Activated CD4-positive, alpha-beta T cell treated with anti-CD3 and anti-CD28 coated beads, Interleukin-2, Interleukin-4, amounts not matched to agents 100 ng/mL and 50 ng/mL, durations not matched to agents 16 hours and 8 hours (primary cell): ENCODE results near the gene ANXA7.

ENCODE experiments used
- DNase-seq: peaks from one replicate; pipeline ENCODE4 v3.0.0-alpha.2; 2020; ENCODE audit warnings: low spot score

Gene ANXA7

DNA sequence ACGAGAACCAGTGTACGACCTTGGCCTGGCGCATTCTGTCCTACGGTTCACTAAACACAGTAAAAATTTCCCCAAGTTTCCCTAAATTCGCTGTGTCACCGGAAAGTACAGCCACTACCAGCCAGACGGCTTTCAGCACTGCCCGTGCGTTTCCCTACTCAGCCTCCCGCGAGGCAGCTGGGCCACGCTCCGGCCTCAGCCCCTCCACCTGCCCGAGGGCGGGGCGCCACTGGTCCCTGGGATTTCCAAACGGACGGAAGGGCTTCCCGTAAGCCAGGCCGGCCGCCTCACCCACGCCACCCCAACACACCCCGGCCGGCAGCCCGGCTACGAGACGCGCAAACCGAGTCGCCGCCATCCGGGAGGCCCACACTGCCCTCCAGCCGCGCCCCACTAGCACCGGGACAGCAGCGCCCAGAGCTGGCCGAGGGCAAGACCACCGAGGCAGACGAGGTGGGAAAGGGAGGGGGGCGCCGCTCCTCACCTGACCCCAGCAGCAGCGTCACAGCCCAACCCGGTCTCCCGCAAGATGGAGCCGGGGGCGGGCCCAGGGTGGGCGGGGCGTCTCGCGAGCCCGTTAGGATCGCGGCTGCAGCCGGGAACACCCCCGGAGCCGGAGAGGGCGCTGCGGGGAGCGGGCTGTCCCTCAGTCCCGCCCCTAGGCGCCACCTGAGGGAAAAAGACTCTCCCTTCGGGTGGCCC is at the start of gene ANXA7:
TSS of gene ANXA7 (minus strand) at position 531 of the 702 bp plus-strand sequence. CDS start 13,202 bp downstream, outside the sequence.
- DNase-seq, result peak; percentile 93

DNA sequence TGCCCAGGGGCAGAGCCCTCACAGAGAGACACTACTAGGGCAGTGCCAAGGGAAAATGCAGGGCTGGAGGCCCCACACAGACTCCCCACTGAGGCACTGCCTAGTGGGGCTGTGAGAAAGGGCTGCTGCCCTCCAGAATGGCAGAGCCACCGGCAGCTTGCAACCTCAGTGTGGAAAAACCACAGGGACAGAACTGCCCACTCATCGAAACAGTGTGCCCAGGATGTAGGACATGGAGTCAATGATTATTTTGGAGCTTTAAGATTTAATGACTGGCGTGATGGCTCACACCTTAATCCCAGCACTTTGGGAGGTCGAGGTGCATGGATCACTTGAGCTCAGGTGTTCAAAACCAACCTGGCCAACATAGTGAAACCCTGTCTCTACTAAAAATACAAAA is 47.0 kb upstream of the ANXA7 start:
- DNase-seq, result no peak

DNA sequence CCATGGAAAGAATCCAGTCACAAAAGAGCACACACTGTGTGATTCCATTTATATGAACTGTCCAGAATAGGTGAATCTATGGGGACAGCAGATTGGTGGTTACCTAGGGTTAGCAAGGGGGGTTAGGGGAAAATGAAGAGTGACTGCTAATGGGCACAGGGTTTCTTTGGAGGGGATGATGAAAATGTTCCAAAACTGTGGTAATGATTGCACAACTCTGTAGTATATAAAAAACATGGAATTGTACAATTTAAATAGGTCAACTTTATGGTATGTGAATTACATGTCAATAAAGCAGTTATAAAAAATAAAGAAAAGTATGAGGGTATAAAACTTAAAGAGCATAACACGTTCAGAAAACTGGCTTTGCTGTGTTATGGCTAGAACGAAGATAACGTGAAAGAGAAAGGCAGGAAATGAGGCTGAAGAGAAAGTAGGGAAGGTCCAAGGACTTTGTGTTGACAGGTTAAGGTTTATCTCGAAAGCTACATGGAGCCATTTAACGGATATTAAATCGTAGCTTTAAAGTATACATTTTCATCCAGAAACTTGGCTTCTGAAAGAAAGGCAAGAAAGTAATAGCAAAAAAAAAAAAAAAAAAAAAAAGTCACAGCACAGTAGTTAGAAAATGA is 45.9 kb upstream of the ANXA7 start:
- no peak for DNase-seq

DNA sequence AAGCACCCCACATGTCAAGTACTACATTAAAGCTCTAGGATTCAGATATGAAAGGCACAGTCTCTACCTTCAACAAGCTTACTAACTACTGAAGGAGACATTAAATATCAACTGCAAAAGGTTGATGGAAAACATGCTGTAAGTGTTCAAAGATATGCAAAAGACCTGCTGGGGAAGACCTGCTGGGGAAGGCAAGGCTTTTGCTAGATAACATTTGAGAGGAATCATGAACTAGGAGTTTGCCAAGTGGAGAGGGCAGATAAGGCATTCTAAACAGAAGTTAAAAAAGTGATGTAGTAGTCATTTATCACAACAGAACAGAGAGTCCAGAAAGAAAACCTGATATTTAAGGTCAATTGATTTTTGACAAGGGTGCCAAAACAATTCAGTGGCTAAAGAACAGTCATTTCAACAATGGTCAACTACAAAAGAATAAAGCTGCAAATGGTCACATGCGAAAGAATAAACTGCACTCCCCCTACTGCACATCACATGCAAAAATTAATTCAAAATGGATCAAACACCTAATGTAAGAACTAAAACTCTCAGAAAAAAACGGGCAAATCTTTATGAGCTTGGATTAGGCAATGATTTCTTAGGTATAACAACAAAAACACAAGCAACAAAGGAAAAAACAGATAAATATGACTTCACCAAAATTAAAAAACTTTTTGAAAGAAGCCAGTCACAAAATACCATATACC is 42.5 kb upstream of the ANXA7 start:
- DNase-seq, result no peak

DNA sequence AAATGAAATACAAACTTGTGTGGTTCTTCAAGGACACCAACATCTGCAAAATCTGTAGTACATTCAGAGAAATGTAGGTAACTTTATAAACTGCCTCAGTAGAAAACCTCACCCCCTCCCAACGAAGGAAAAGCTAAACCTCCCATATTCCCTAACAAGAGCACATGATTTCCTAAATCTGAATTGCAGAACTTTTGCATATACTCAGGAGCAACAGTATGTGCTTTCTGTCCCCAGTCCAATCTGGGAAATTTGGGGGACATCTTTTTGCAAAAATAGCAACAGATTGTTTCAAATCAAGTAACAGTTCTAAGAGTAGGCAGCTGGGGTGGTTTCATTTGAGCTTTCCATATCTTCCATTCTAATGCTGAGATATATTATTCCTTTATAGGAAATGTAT is 35.3 kb upstream of the ANXA7 start:
- no peak for DNase-seq

DNA sequence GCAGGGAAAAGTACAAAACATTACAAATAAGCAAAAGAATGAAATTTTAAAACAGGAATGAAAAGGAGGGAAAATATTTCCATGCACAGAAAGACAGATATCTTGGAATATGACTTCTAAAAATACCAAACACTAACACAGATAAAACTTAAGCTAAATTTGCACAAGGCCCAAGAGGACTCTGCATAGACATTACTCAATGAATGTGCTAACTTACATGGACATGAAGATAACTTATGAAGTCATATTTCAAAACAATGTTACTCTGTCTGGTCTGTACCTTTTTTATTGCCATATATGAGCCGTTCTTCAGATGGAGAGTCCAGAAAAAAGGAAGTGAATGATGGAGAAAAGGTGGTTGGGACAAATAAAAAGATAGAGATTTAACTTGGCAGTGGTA is 34.5 kb upstream of the ANXA7 start:
- no peak for DNase-seq

DNA sequence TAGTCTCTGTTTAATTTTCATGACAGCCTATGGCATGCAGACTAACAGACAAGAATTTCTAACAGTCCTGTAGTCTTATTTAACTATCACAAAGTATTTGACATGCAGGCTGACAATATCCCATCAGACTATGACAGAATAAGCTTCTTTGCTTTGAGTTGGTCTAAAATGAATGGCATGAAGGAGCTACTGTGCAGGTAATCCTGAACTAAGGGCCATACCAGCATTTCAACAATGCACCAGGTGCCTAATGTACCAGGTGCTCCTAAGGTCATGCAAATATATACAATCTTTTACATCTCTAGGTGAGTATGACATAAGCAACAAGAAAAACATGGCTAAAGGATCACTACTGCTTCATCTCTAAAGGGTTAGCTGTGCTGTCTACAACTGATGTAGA is 33.1 kb upstream of the ANXA7 start:
- DNase-seq, result no peak

DNA sequence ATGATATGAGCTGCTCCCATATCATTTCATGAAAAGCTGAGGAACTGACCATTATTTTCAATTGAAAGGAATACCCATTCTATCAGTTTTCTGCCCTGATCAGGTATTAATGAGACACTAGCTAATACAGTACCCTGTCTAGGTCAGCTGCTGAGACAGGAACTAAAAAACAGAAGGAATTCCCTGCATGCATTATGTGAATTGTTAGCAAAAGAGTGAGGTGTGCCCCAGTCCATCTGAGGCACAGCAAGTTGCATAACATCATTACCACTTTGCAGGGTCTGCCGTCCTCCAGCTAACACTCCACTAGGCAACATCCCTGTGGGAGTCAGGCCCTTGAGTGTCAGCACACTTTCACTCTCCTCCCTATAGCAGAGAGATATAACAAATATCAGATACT is 30.6 kb upstream of the ANXA7 start:
- no peak for DNase-seq

DNA sequence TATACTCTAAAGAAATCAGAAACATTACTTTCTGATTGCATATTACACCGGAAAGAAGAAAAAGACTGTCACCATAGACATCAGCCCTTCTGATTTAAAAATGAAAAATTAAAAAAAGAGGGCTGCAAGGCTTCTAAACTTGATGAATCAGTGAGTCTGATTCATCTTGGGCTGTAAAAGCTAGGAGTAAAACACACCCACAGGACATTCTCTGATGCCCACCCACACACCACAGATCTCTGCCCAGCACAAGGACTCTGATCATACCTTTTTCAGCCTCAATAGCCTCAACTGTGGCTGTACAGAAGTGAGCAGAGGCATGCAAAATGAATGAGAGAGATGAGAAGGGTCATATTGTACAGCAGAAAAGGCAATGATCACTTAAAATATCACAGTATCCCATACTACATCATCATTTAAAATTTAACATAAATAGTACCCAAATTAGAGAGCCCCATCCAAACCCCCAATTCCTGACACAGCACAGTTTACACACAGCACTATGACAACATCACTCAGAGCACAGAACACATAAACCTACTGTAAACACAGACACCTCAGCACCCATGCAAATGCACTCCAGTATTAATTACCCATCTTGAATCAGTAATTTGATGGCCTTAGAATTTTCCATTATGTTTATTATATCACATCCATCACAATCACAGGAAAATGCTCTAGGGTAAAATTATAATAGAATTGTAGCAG is 25.9 kb upstream of the ANXA7 start:
- no peak for DNase-seq

DNA sequence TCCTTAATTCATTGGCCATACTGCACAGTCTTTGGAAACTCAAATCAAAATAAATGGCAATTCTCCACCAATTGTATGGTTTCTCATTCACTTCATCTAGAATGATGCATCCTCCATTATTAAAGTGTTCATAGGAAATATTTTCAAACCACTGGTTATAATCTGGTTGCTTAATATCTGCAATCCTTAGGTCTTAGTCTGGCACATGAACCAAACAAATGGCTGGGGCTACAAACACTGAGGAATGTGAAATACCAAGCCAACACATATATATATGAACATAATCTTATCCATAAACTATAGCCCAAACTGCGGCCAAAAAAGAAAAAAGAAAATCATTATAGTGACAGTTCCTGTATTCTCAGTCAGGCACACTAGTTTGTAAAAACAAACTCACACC is 25.2 kb upstream of the ANXA7 start:
- no peak for DNase-seq

DNA sequence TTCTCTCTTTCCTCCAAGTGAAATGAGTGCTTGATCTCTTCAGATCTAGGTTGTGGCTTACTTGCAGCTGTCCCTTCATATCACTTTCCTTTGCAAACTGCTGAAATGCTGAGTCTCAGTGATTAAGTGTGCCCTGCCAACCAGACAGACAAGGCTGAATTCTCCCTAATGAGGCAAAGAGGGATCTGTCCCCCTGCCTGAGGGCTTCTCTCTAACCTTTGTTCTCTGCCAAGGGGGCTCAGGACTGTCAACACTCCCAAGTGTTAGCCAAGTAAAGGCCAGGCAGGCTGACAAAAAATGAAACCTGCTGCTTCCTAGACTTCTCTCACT is 19.6 kb upstream of the ANXA7 start, which contains the start of gene MSS51:
TSS of gene MSS51 (minus strand) at position 24 of the 330 bp plus-strand sequence. CDS start 5,277 bp downstream, outside the sequence.
- DNase-seq, result peak; percentile 23

DNA sequence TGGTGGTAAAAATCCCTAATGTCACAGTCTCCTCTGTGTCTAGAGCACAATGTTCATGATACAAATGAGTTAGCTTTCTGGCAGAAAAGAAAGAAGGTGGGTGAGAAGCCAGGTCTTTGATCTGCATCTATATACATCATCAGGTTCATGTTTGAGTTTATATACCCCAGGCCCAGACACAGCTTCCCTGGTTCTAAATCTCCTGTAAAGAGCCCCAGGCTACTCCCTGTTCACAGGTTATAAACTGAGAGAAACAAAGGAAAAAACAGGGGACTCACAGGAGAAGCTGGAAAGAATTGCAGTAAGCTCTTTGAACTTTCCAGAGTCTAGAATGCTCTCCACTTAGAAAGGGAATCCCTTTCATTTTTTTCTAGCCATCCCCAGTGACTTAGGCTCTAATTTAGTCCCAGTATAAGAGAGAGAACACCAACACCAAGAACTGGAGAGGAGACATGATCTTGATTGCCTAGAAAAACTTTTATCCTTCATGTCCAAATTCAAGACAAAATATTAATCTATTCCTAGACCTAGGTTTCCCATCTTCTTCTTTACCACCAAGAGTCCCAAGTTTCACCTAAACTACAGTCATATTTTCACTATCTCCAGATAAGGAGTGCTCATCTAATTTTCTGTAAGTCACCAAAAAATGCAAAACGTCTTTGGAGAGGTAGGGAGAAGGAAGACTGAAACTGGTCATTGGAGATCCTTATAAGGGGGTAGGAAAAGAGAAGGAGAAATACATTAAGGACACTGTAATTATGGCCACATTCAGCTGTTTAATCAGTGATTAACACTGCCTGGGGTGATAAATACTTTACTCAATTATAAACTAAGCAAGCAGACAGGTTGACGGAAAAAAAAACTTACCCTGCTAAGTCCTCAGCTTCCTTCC is 19.0 kb upstream of the ANXA7 start:
- no peak for DNase-seq

DNA sequence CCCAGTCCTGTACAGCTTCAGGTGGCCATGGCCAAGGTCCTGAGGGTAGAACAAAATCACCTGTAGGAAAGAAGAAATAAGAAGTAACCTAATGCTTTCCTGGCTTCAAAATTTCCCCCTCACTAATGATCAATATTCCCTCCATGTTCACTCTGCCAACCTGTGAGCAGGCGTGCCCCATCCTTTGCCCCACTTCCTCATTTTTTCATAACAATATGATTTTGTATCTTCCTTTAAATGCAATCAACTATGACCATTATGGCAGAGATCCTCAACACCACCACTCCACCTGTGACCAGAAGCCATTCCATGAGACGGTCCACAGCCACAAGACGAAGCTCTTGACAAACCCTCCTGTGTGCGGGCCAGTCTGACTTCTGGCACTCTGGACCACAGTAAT is 12.5 kb upstream of the ANXA7 start:
- no peak for DNase-seq

DNA sequence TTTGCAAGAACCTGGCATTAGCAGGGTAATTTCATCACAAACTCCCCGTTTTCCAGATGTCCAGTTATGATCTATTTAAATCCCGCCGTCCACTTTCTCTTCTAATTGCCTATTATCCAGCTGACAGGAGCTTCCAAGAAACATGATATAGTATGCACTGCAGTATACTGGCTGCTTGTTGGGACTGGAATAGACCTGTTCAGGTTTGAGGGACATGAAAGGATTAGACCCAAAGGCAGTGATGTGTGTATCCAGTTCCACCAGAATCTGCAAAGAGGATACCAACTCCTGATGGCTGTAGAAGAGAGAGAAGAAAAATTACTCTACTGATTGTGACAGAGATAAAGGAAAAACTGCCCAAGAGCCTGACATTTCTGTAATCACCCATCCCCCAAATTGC is 10.6 kb upstream of the ANXA7 start:
- DNase-seq, result no peak

DNA sequence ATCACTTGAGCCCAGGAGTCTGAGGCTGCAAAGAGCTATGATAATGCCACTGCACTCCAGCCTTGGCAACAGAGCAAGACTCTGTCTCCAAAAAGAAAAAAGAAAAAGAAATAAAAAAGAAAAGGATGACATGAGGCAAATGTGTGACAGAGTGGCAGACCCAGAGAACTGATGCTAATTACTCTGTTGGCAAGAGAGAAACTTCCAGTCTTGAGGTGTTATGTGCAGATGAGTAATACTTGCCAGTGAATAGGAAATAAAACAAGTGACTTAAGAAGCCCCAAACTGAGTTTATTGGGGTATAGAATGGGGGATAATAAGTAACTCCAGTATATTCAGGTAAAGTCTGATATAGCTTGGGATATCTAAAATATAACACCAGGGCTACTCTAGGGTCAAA is 9.5 kb upstream of the ANXA7 start:
- no peak for DNase-seq

DNA sequence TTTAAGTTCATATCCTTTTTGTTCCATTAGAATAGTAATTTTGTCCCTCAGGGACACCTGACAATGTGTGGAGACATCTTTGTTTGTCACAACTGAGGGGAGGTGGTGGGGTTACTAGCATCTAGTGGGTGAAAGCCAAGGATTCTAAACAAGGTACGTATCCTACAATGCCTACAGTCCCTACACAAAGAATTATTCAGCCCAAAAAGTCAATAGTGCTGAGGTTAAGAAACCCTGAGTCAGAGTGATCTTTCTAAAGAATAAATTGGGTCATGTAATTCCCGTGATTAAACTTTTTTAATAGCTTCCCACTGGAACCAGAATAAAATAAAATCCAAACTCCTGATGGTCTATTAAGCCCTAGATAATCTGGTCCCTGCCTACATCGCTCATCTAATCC is 2.7 kb upstream of the ANXA7 start:
- no peak for DNase-seq

DNA sequence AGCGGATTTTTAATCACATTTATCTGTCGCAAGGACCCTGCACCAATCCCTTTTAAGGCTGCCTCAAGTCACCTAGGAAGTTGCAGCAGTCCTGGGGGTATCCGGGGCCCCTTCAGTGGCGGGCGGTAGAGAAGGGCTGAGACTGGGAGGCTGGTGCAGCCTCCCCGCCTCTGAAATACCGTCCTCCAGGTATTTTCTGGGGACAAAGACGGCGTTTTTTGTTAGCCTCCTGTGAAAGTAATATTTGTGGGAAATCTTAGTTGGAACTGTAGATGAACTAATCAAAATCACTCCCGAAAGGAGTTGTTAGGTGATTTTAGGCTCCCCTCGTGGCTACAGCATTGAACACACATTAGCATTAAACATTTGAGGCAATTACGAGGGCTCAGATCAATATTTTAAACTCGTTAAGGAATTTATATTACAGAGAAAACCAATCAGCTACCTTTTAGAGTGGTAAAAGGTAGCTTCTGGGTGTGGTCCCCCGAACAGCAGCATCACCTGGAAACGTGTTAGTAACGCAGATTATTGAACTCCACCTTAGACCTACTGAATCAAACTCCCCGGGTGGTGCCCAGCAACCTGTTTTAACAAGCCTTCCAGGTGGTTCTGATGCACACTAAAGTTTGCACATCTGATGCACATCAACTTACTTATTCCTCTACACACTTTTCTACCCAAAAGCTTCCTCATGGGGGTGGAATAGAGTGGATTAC is 530 bp upstream of the ANXA7 start:
- DNase-seq, result no peak

DNA sequence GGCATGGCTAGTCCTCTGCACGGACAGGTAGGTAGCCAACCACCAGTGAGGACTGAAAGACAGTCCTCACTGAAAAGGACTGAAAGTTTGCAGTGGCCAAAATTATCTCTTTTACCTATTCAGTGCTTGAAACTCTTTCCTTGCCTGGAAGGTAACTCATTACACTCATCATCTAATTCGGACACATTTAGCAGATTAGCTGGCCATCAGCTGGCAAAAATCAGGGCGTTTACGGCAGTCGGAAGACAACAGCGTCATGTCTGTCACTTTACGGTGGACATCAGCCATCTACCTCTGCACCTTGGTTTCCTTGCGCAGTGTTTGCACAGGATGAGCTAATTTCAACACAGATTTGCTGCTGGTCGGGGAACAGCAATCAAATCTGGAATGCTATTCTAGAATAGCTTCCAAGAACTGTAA is 740 bp downstream of the ANXA7 start:
- peak; percentile 54 for DNase-seq

DNA sequence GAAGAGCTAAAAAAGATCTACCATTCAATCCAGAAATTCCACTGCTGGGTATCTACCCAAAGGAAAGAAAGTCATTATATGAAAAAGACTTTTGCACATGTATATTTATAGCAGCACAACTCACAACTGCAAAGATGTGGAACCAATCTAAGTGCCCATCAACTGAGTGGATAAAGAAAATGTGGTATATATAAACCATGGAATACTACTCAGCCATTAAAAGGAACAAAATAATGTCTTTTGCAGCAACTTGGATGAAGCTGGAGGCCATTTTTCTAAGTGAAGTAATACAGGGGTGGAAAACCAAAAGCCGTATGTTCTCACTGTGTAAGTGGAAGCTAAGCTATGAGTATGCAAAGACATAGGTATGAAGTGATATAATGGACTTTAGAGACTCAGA is 3.0 kb downstream of the ANXA7 start:
- no peak for DNase-seq

DNA sequence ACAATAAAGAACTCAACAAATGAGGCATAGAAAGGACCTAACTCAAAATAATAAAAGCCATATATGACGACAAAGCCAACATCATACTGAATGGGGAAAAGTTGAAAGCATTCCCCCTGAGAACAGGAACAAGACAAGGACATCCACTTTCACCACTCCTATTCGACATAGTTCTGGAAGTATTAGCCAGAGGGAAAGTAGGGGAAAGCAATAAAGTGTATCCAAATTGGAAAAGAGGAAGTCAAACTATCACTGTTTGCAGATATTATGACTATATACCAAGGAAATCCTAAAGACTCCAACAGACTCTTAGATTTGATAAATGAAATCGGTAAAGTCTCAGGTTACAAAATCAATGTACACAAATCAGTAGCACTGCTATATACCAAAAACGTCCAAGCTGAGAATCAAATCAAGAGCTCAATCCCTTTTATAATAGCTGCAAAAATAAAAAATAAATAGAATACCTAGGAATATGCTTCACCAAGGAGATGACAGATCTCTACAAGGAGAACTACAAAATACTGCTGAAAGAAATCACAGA is 4.8 kb downstream of the ANXA7 start:
- no peak for DNase-seq

DNA sequence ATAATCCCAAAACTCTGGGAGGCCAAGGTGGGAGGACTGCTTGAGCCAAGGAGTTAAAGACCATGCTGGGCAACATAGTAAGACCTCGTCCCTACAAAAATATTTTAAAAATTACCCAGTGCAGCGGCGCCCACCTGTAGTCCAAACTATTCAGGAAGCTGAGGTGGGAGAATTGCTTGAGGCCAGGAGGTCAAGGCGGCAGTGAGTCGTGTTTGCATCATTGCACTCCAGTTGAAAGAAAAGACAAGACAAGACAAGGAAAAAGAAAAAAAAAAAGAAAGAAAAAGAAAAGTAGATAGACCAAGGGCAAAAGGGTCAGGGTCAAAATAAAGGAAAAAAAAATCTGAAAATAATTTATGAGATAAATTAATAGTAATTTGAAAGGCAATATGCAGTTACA is 5.8 kb downstream of the ANXA7 start:
- DNase-seq, result no peak
